HS-5 (cell line): ENCODE measurements around the gene ASB14.
"Not testable (repeated sequence)": the region's sequence is repeated elsewhere in the genome, so short reads cannot be mapped to it uniquely, and the experiment has no call there.

Experiments used
- DNase-seq: peaks from one replicate; pipeline ENCODE4 v3.0.0-alpha.2; 2012; ENCODE audit warnings: low read depth

ASB14 gene

GRCh38 chr3:57292159-57292896 is at the start of gene ASB14:
Gene ASB14 (minus strand): TSS chr3:57292685. CDS start chr3:57292033, 652 bp downstream.
- no peak for DNase-seq

DNA sequence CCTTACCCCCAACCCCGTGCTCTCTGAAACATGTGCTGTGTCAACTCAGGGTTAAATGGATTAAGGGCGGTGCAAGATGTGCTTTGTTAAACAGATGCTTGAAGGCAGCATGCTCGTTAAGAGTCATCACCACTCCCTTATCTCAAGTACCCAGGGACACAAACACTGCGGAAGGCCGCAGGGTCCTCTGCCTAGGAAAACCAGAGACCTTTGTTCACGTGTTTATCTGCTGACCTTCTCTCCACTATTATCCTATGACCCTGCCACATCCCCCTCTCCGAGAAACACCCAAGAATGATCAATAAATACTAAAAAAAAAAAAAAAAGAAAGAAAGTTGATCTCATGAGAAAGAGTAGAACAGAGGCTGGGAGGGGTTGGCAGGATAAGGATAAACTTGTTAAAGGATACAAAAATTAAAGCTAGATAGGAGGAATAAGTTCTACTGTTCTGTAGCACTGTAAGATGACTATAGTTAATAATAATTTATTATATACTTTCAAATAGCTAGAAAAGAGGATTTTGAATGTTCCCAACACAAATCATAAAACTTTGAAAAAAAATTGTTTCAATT is 46.7 kb upstream of the ASB14 start:
- DNase-seq: not testable (repeated sequence)

DNA sequence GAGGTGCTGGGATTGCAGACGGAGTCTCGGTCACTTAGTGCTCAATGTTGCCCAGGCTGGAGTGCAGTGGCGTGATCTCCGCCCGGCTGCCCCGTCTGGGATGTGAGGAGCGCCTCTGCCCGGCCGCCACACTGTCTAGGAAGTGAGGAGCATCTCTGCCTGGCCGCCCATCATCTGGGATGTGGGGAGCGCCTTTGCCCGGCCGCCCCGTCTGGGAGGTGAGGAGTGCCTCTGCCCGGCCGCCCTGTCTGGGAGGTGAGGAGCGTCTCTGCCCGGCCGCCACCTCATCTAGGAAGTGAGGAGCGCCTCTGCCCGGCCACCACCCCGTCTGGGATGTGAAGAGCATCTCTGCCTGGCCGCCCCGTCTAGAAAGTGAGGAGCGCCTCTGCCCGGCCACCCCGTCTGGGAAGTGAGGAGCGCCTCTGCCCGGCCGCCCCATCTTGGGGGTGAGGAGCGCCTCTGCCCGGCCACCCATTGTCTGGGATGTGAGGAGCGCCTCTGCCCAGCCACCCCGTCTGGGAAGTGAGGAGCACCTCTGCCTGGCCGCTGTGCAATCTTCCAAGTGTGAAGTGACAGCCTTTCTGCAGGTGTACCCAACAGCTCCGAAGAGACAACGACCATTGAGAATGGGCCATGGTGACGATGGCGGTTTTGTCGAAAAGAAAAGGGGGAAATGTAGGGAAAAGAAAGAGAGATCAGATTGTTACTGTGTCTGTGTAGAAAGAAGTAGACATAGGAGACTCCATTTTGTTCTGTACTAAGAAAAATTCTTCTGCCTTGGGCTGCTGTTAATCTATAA is 46.0 kb upstream of the ASB14 start:
- DNase-seq: not testable (repeated sequence)

GRCh38 chr3:57335283-57335938 is 42.9 kb upstream of the ASB14 start:
- no peak for DNase-seq

DNA sequence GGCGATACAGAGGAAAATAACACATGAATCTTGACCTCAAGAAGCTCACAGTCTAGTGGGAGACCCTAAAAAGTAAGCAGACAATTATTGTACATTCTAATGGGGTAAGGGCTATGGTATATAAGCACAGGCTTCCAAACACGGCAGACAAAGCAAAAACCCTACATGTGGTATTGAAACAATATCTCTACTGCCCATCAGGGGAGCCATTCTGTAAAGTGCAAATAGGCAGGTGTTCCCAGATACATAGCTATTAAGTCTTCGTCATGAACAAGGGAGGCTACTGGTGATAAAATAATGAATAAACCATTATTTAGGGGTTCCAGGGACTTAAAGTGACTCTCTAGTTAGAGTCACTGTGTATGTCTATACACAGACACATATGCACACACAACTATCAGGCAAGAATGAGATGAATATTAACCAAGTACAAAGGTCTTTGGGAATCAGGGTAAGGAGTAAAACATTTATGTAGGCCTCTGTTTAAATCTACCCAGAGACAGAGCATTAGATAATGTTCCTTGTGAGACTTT is 38.7 kb upstream of the ASB14 start:
- DNase-seq: no peak

DNA sequence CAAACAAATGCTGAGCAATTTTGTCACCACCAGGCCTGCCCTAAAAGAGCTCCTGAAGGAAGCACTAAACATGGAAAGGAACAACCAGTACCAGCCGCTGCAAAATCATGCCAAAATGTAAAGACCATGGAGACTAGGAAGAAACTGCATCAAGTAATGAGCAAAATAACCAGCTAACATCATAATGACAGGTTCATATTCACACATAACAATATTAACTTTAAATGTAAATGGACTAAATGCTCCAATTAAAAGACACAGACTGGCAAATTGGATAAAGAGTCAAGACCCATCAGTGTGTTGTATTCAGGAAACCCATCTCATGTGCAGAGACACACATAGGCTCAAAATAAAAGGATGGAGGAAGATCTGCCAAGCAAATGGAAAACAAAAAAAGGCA is 34.0 kb upstream of the ASB14 start:
- DNase-seq: not testable (repeated sequence)

GRCh38 chr3:57314204-57314603 is 21.7 kb upstream of the ASB14 start:
- no peak for DNase-seq

- no peak for DNase-seq
Observed at GRCh38 chr3:57309769-57310360, 17.4 kb upstream of the ASB14 start.

DNA sequence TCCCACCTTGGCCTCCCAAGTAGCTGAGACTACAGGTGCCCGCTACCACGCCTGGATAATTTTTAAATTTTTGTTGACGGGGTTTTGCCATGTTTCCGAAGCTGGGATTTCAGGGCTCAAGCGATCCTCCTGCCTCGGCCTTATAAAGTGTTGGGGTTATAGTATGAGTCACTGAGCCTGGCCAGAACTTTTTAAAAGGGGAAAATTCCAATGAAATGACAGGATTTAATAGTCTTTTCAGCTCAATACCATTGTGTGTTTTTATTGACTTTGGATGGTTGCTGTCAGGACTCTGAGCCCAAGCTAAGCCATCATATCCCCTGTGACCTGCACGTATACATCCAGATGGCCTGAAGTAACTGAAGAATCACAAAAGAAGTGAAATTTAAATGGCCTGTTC is 11.0 kb upstream of the ASB14 start:
- DNase-seq: peak; percentile 39

- peak; percentile 37 for DNase-seq
Observed at GRCh38 chr3:57298041-57298440, 5.6 kb upstream of the ASB14 start.

- DNase-seq: no peak
Observed at GRCh38 chr3:57292897-57293526, 527 bp upstream of the ASB14 start.

DNA sequence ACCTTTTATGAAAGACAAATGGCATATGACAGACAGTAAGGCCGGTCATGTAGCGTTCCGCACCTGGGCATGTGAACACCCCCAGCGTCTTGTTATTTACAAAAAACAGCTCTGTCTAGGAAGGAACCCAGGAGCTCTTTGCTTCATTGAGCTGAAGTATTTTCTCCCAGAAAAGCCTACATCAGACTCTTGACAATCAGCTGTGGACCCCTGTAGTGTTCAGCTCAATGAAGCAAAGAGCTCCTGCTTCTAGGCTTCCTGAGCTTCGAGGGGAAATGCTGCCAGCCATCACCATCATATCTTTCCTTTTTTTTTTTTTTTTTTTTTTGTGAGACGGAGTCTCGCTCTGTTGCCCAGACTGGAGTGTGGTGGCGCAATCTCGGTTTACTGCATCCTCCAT is 4.1 kb downstream of the ASB14 start:
- no peak for DNase-seq

- DNase-seq: no peak
Observed at GRCh38 chr3:57287205-57287604, 5.3 kb downstream of the ASB14 start.

DNA sequence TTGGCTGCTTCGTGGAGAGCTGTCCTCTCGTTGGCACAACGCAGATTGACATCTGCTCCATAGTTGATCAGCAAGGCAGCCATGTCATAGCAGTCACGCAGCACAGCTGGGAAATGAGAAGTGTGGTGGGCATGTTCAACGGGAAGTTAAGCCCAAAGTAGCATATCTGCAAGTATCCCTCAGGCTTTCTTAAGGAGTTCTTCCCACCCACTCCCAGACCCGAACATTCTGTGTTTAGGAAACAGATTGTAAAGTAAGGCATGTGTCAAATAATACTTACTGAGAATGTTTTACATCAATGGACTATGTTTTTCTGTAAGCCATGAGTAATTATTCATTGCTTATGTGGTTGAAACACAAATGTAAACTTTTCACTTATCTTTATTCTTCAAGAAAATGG is 9.2 kb downstream of the ASB14 start:
- no peak for DNase-seq

GRCh38 chr3:57281715-57282114 is 10.8 kb downstream of the ASB14 start:
- DNase-seq: peak; percentile 48

DNA sequence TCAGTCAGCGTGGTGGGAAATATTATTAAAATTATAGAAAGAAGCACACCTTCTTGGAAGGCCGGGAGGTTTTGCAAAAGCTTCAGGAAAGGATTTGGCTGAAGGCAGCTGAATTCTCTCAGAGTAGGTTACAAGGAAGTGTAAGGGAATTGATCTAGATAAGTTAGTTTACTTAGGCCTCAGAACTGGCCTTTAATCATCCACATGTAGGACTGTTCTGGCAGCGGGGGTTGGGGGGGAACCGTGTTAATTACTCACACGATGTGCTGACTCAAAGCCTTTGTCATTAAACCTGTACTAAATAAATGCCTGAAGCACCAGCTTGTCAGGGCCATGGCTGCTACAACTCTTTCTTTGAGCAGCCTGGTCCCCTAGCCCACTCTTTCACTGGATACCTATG is 12.8 kb downstream of the ASB14 start:
- DNase-seq: no peak

GRCh38 chr3:57278237-57278636 is 14.2 kb downstream of the ASB14 start:
- DNase-seq: no peak

GRCh38 chr3:57275393-57275792 is 17.1 kb downstream of the ASB14 start:
- DNase-seq: no peak

- no peak for DNase-seq
Observed at GRCh38 chr3:57274845-57275244, 17.6 kb downstream of the ASB14 start.

DNA sequence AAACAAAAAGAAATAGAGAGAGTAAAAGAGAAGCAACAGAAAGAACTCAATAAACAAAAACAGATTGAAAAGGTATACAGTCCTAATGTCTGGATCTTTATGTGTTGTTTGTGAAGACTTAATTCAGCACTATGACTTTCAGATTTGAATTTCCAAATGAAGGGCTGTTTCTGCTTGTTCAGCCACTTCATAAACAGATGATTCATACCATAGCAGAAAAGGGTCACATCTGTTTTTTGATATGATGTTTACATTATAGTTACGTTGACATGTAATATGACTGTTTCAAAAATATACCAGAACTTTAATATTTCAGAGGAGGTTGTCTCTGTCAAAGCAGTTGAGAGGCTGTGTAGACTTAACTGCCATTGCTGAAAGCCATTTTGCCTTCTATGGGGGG is 24.1 kb downstream of the ASB14 start:
- no peak for DNase-seq

- DNase-seq: no peak
Observed at GRCh38 chr3:57261929-57262328, 30.6 kb downstream of the ASB14 start.
